Neural crest cell (in vitro differentiated cells): ENCODE measurements around the gene LDLRAP1. TPM values are rescaled to one million over a fixed set of nuclear protein-coding genes. Genes with fewer than 3 reads are reported as not detected.

Experiments used
- DNase-seq: peaks from one replicate; pipeline ENCODE4 v3.0.0; 2021; ENCODE audit warnings: low read depth, mixed read lengths, low spot score
- H3K27ac Mint-ChIP-seq: one replicate; pipeline ENCODE4 v1.8.0; 2021; ENCODE audit warnings: mild to moderate bottlenecking, mixed read lengths; ENCODE audit not compliant: unreplicated experiment
- H3K27me3 Mint-ChIP-seq: 2 replicates; pipeline ENCODE4 v1.8.0; 2021; ENCODE audit warnings: low read depth, mild to moderate bottlenecking, mixed read lengths
- H3K36me3 Mint-ChIP-seq: 2 replicates; pipeline ENCODE4 v1.8.0; 2021; ENCODE audit warnings: low read depth, mild to moderate bottlenecking, mixed read lengths
- H3K4me1 Mint-ChIP-seq: 2 replicates; pipeline ENCODE4 v1.8.0; 2021; ENCODE audit warnings: mixed read lengths
- H3K4me3 Mint-ChIP-seq: one replicate; pipeline ENCODE4 v1.8.0; 2021; ENCODE audit warnings: mild to moderate bottlenecking, mixed read lengths
- H3K9me3 Mint-ChIP-seq: 2 replicates; pipeline ENCODE4 v1.8.0; 2021; ENCODE audit warnings: mixed read lengths
- total RNA-seq: library from RNA; stranded (reverse); gene quantifications from 2 replicates; pipeline ENCODE4 v1.2.1, GENCODE V29; 2021
- TF ChIP-seq, protein P1 (sequence below): fragments of 200-600 bp; sonication (generic); conservative IDR thresholded peaks from 2 replicates; pipeline ENCODE4 v1.5.0; 2021; ENCODE audit warnings: antibody characterized with exemption, mild to moderate bottlenecking

LDLRAP1 gene
- total RNA-seq, 1 donor from 2014 or later = 20.7 TPM

DNA sequence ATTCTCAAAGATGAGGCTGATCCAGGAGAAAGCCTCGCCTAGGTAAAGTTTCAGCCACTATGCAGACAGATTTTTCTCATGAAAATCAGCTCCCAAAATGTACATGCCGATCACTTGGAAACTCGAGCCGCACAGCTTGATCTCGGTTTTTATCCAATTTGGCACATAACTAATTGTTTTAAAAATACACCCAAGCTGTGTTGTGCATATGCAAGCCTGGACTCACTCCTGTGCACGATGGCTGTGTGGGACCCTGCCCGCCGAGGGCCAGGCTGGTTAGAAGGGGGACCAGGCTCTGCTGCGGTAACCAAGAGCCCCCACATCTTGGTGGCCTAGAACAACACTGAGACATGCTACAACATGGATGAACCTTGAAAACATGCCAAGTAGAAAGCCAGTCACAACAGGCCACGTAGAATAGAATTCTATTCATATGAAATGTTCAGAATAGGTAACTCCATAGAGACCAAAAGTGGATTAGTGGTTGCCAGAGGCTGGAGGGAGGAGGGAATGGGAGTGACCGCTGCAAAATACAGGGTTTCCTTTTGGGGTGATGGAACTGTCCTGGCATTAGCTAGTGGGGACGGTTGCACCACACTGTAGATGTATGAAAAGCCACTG, 16.1 kb upstream of the LDLRAP1 start:
- no peak overlapping the region for H3K27ac Mint-ChIP-seq
- DNase-seq = no peak
- H3K36me3 Mint-ChIP-seq = no peaks in the 10 kb centered on the region
- TF ChIP-seq, protein P1, sequence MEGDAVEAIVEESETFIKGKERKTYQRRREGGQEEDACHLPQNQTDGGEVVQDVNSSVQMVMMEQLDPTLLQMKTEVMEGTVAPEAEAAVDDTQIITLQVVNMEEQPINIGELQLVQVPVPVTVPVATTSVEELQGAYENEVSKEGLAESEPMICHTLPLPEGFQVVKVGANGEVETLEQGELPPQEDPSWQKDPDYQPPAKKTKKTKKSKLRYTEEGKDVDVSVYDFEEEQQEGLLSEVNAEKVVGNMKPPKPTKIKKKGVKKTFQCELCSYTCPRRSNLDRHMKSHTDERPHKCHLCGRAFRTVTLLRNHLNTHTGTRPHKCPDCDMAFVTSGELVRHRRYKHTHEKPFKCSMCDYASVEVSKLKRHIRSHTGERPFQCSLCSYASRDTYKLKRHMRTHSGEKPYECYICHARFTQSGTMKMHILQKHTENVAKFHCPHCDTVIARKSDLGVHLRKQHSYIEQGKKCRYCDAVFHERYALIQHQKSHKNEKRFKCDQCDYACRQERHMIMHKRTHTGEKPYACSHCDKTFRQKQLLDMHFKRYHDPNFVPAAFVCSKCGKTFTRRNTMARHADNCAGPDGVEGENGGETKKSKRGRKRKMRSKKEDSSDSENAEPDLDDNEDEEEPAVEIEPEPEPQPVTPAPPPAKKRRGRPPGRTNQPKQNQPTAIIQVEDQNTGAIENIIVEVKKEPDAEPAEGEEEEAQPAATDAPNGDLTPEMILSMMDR = no peak
- H3K4me1 Mint-ChIP-seq = peaks cover 9% of the 10 kb centered on the region
- peaks cover 7% of the 10 kb centered on the region for H3K9me3 Mint-ChIP-seq
- no peak overlapping the region for H3K4me3 Mint-ChIP-seq
- no peaks in the 10 kb centered on the region for H3K27me3 Mint-ChIP-seq

DNA sequence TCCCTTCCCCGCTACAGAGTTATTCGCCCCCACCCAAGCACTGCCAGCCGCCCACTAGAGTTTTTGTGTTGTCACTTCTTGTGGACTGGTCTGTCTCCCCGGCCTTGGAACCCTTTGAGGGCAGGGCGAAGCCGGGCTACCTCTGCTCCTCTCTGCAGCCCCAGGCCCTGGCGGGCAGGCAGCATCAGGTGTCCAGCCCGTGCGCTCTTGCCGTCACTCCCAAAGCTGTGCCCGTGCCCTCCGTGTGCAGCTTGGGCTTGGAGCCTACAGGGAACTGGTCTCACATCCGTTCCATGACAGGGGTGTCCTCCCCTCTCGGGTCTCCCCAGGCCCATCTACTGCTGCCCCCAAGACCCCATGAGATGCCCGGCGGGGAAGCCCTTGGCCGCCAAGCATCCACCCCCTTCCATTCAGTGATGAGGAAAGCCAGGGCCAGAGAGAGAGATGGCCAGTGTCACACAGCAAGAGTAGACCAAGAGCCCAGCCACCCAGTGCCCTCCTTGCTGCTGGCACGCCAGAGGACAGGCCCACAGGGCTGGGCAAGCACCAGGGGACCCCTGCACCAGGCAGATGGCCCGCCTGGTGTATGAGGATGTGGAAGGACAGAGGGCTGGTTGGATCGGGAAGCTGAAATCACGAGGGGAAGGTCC, 15.3 kb upstream of the LDLRAP1 start:
- no peak for DNase-seq
- Mint-ChIP-seq H3K4me1 (peaks cover 9% of the 10 kb centered on the region), H3K36me3 (no peaks in the 10 kb centered on the region), H3K9me3 (peaks cover 7% of the 10 kb centered on the region), H3K4me3 (no peak overlapping the region), H3K27ac (no peak overlapping the region), H3K27me3 (no peaks in the 10 kb centered on the region)
- TF ChIP-seq, protein P1 = no peak

DNA sequence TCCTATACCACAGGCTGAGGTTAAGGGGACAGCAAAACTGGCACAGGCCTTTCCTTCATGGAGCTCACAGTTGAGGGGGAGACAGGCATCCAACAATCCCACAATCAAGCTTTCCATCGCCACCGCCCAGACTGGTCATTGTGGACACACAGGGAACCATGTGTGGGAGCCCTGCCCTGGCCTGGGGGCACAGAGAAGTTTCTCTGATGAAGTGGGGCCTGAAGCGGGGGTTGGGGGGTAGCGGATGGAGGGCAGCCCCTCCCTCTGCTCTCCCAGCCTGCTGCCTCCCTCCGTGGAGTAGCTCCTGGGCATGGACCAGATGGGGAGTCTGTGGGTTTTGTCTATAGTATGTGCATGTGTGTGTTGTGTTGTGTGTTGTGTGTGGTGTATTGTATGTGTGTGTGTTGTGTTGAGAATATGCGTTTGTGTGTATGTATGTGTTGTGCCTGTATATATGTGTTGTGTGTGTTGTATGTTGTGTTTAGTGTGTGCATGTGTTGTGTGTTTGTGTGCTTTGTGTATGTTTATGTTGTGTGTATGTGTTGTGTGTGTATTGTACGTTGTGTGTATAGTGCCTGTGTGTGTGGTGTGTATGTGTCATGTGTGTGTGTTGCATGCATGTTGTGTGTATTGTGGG, 14.4 kb upstream of the LDLRAP1 start:
- TF ChIP-seq, protein P1 = no peak
- H3K4me3 Mint-ChIP-seq = no peak overlapping the region
- H3K27ac Mint-ChIP-seq = no peak overlapping the region
- DNase-seq = no peak
- peaks cover 9% of the 10 kb centered on the region for H3K4me1 Mint-ChIP-seq
- H3K27me3 Mint-ChIP-seq = no peaks in the 10 kb centered on the region
- H3K36me3 Mint-ChIP-seq = no peaks in the 10 kb centered on the region
- H3K9me3 Mint-ChIP-seq = peaks cover 7% of the 10 kb centered on the region

DNA sequence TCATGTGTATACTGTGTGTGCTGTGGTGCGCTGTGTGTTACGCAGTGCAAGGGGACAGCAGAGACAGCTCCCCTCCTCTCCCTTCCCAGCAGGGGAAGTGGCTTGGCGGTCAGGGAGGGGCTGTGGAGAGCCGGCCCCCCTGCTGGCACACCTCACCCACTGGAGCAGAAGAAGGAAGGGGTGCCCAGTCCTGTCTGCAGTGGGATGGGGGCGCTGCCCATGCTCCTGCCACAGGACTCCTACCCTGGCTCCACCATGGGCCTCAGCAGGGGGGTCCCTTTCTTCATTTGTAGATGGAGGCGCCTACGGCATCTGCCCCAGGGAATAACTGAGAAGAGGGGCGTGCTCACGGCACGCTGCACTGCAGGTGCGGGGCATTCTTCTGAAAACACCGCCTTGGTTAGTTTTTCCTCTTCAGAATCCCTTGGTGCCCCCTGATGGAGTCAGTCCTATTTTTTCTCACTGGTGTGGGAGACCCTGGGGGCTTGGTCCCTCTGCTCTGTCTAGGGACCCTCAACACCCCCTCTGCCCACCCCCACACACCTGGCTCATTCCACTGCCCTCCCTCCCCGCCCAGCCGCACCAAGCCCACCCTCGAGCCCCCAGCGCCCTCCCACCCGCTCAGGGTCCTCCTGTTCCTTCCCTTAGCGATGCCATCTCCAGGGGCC, 13.8 kb upstream of the LDLRAP1 start:
- no peaks in the 10 kb centered on the region for H3K27me3 Mint-ChIP-seq
- TF ChIP-seq, protein P1 = no peak
- no peaks in the 10 kb centered on the region for H3K36me3 Mint-ChIP-seq
- H3K27ac Mint-ChIP-seq = no peak overlapping the region
- peaks cover 7% of the 10 kb centered on the region for H3K9me3 Mint-ChIP-seq
- no peak for DNase-seq
- peaks cover 9% of the 10 kb centered on the region for H3K4me1 Mint-ChIP-seq
- H3K4me3 Mint-ChIP-seq = no peak overlapping the region

DNA sequence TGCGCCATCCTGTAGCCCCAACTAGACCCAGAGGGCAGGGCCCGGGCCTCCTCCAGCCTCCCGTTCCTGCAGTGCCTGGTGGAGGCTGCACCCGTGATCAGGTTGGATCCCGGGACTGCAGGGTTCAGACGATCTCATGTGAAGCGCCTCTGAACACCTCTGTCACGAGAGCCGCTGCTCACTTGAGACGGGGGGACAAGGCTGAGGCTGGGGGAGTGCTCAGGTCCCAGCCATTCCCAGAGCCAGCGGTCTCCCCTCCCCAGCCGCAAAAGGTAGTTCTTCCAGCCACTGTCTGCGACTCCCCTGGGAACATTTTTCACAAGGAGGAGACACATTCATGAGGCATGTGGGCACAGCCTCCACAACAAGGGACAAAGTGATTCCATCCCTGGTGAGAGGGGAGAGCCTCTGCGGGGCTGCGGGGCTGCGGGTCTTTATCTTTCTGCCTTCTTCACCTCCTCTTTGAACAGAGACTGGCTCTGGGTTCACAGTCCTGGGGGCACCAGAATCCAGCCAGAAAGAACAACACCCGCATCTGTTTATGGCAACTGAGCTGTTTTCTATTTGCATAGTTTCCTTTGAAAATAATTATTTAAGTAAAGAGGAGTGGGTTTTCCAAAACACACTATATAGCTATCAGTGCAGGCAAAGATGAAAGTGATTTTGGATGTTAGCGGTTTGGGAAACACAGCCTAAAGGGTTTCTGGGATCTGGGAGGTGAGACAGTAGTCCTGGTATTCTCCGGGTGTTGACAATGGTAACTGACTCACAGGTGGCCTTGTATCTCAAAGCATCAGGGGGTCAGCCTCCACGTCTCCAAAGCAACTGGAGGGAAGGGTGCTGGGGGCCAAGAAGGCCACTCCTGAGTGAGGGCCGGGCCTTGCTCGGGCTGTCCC, 13.0 kb upstream of the LDLRAP1 start:
- no peaks in the 10 kb centered on the region for H3K36me3 Mint-ChIP-seq
- H3K4me3 Mint-ChIP-seq = no peak overlapping the region
- peaks cover 9% of the 10 kb centered on the region for H3K4me1 Mint-ChIP-seq
- no peak overlapping the region for H3K27ac Mint-ChIP-seq
- H3K9me3 Mint-ChIP-seq = peaks cover 5% of the 10 kb centered on the region
- TF ChIP-seq, protein P1 = no peak
- no peaks in the 10 kb centered on the region for H3K27me3 Mint-ChIP-seq
- no peak for DNase-seq
